Chondrocyte (in vitro differentiated cells): ENCODE data around the gene LAPTM5. TPM values are rescaled to one million over a fixed set of nuclear protein-coding genes. Genes with fewer than 3 reads are reported as not detected.

Source experiments
- DNase-seq: peaks from one replicate; pipeline ENCODE4 v3.0.0; 2021; ENCODE audit warnings: mixed read lengths, low spot score
- H3K27ac Mint-ChIP-seq: one replicate; pipeline ENCODE4 v1.8.0; 2021; ENCODE audit warnings: mild to moderate bottlenecking, moderate library complexity, mixed read lengths; ENCODE audit not compliant: unreplicated experiment
- H3K27me3 Mint-ChIP-seq: 2 replicates; pipeline ENCODE4 v1.8.0; 2021; ENCODE audit warnings: low read depth, mixed read lengths
- H3K36me3 Mint-ChIP-seq: 2 replicates; pipeline ENCODE4 v1.8.0; 2021; ENCODE audit warnings: low read depth, mixed read lengths
- H3K4me1 Mint-ChIP-seq: 2 replicates; pipeline ENCODE4 v1.8.0; 2021; ENCODE audit warnings: low read depth, mild to moderate bottlenecking, mixed read lengths
- H3K4me3 Mint-ChIP-seq: one replicate; pipeline ENCODE4 v1.8.0; 2021; ENCODE audit warnings: mild to moderate bottlenecking, moderate library complexity, mixed read lengths; ENCODE audit not compliant: unreplicated experiment
- H3K9me3 Mint-ChIP-seq: 2 replicates; pipeline ENCODE4 v1.8.0; 2021; ENCODE audit warnings: low read depth, mixed read lengths
- CTCF ChIP-seq: fragments of 200-600 bp; sonication (generic); IDR thresholded peaks from 2 replicates; pipeline ENCODE4 v1.5.0; 2021; ENCODE audit warnings: antibody characterized with exemption, mild to moderate bottlenecking, moderate library complexity
- total RNA-seq: library from RNA; stranded (reverse); gene quantifications from 3 replicates; pipeline ENCODE4 v1.2.1, GENCODE V29; 2021

LAPTM5 gene
- total RNA-seq, 1 donor from 2014 or later = not detected

GRCh38 chr1:30713311-30713710, 44.3 kb downstream of the LAPTM5 start:
- Mint-ChIP-seq H3K4me3 (no peak overlapping the region), H3K9me3 (peaks cover 4% of the 10 kb centered on the region), H3K36me3 (no peaks in the 10 kb centered on the region), H3K27ac (no peak overlapping the region), H3K27me3 (peaks cover 7% of the 10 kb centered on the region), H3K4me1 (peaks cover 3% of the 10 kb centered on the region)
- DNase-seq = no peak
- no peak for TF ChIP-seq CTCF

DNA sequence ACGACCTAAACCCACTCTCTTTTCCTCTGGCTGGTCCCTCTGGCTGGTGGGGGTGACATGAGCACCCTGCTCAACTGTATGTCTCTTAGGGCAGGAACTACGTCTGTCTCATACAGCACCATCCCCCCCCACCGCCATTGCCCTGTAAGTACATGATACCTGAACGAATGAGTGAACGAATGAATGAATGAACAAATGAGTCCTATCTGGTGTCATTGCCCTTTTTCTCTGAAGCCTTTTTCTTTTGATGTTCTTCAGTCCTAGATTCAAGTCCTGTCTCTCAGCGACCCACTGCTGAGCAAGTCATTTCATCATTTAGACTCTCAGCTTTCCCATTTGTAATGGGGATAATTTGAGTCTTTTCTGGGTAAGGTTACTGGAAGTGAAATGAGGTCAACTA, 45.0 kb downstream of the LAPTM5 start:
- Mint-ChIP-seq H3K27me3 (peaks cover 7% of the 10 kb centered on the region), H3K27ac (no peak overlapping the region), H3K36me3 (no peaks in the 10 kb centered on the region), H3K4me3 (no peak overlapping the region), H3K9me3 (peaks cover 4% of the 10 kb centered on the region), H3K4me1 (no peaks in the 10 kb centered on the region)
- no peak for DNase-seq
- TF ChIP-seq CTCF = no peak

DNA sequence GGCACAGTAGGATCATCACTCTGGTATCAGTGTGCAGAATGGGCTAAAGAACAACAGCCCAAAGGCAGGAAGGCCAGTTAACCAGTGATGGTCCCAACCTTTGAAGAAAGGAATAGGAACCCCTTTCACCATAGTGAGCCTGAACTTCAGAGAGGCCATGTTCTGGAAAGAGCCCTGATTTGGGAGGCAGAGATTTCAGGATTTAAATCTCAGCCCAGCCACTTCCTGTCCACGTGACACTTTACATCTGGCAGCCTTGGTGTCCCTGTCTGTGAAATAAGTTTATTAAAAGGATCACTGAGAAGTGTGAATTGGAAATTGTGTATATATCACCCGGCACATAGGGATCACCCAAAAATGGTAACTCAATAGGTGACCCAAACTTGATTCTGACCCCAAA, 47.2 kb downstream of the LAPTM5 start:
- H3K27ac Mint-ChIP-seq = no peak overlapping the region
- no peaks in the 10 kb centered on the region for H3K36me3 Mint-ChIP-seq
- H3K4me1 Mint-ChIP-seq = no peaks in the 10 kb centered on the region
- no peak for DNase-seq
- peaks cover 15% of the 10 kb centered on the region for H3K27me3 Mint-ChIP-seq
- H3K9me3 Mint-ChIP-seq = peaks cover under 1% of the 10 kb centered on the region
- TF ChIP-seq CTCF = no peak
- no peak overlapping the region for H3K4me3 Mint-ChIP-seq

DNA sequence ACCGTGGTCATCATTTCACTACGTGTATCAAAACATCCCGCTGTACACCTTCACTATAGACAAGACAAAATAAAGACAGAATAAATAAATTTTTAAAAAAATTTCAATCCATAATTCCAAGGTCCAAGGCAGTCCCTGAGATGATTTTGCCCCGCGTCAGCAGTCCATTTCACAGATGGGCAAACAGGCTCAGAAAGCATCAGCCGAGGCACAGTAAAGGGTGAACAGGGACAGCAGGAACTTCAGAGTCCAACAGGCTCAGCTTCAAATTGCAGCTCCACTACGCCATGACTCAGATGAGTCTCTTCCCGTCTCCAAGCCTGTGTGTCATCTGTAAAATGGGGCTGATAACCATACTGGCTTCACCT, 49.2 kb downstream of the LAPTM5 start:
- Mint-ChIP-seq H3K4me1 (no peaks in the 10 kb centered on the region), H3K9me3 (no peaks in the 10 kb centered on the region), H3K27me3 (peaks cover 17% of the 10 kb centered on the region), H3K36me3 (no peaks in the 10 kb centered on the region), H3K4me3 (no peak overlapping the region), H3K27ac (no peak overlapping the region)
- peak; percentile 25 for DNase-seq
- peak; percentile 36 for TF ChIP-seq CTCF

DNA sequence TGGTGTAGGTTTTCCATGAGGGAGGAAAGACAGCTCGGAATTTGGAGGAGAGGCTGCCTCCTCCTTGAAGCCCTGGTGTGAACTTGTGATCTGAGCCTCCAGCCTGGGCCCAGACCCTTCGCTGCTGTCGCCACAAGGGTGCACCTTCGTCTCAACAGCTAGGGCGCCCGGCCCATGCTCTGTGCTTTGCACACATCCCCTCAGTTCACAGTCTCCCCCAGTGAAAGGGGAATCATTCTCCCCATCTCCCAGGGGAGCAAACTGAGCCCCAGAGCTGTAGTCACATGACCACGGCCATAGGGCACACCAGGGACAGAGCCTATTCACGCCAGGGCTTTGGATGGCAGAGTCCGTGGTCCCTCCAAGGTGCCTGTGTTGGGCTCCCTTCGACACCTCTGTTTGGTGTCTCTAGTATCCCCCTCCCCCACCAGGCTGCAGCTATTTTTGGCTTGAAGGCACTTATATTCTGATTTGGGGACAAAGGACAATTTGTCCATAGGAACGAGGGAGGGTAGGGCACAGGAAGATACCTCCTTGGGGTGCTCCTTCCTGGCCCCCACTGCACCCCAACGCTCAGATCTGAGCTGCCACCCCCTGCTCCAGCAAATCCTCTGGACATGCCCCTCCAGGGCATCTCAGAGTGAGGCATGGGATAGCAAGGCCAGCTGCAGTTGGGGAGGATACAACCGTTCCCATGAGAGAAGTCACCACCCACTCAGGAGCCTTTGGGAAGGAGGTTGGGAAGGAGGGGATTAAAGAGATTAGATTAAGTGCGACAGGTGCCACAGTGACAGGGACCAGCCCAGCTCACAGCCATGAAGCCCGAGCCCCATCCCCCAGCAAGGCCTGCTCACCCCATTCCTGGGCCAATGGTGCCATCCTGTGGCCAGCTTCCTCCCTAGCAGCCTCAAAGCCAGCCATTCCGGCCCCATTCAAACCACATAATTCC, 49.9 kb downstream of the LAPTM5 start:
- no peaks in the 10 kb centered on the region for H3K4me1 Mint-ChIP-seq

More for the DNA sequence above, 49.9 kb downstream of the LAPTM5 start:
- Mint-ChIP-seq H3K27ac (no peak overlapping the region), H3K27me3 (peaks cover 16% of the 10 kb centered on the region), H3K4me3 (no peak overlapping the region), H3K9me3 (no peaks in the 10 kb centered on the region), H3K36me3 (no peaks in the 10 kb centered on the region)
- TF ChIP-seq CTCF = peak; percentile 94
- peak; percentile 90 for DNase-seq
